Type B pancreatic cell (in vitro differentiated cells): ENCODE measurements around the gene KRTAP21-1. TPM values are rescaled to one million over a fixed set of nuclear protein-coding genes. Genes with fewer than 3 reads are reported as not detected.

Source experiments
- DNase-seq: peaks from one replicate; pipeline ENCODE4 v3.0.0; 2021; ENCODE audit warnings: mixed read lengths; ENCODE audit not compliant: unreplicated experiment; ENCODE audit errors: extremely low spot score
- H3K27ac Mint-ChIP-seq: 2 replicates; pipeline ENCODE4 v1.8.0; 2021; ENCODE audit warnings: mild to moderate bottlenecking, mixed read lengths
- H3K27me3 Mint-ChIP-seq: 2 replicates; pipeline ENCODE4 v1.8.0; 2021; ENCODE audit warnings: mixed read lengths
- H3K36me3 Mint-ChIP-seq: 2 replicates; pipeline ENCODE4 v1.8.0; 2021; ENCODE audit warnings: mixed read lengths
- H3K4me1 Mint-ChIP-seq: one replicate; pipeline ENCODE4 v1.8.0; 2021; ENCODE audit warnings: mixed read lengths; ENCODE audit not compliant: unreplicated experiment
- H3K4me3 Mint-ChIP-seq: 2 replicates; pipeline ENCODE4 v1.8.0; 2021; ENCODE audit warnings: mild to moderate bottlenecking, mixed read lengths
- H3K9me3 Mint-ChIP-seq: 2 replicates; pipeline ENCODE4 v1.8.0; 2021; ENCODE audit warnings: mixed read lengths
- total RNA-seq: library from RNA; stranded (reverse); gene quantifications from 2 replicates; pipeline ENCODE4 v1.2.1, GENCODE V29; 2021; ENCODE audit warnings: low replicate concordance
- TF ChIP-seq, protein P1 (sequence below): fragments of 200-600 bp; sonication (generic); conservative IDR thresholded peaks from 2 replicates; pipeline ENCODE4 v1.5.0; 2021; ENCODE audit warnings: antibody characterized with exemption, mild to moderate bottlenecking

KRTAP21-1 gene
- total RNA-seq, 1 donor from 2014 or later: not detected

DNA sequence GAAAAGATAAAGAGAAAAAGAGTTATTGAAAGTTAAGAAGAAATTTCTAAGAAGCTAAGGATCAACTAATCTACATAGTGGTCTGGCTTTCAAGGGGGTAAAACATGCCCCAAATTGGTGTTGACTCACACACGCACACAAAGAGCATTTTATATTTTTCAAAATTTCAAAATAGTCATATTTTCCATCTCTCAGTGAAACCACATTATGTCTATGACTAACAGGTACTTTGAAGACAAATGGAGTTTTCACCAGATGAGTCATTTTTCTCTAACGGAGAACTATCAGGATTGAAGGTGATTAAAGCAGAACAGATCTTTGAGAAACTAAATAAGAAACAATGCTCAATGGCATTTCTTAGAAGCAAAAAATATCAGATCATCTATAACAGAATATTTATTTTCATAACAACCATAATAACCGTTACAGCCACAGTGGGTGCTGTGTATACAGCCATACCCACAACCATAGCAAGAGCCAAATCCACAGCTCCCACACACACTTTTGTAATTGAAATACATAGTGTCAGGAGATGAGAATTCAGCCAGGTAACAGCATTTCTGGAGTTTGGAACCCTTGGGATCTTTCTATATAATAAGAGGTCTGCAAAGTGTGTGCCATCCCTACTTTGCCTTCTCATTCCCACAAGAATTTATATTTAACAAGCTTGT lies 36.9 kb downstream of the KRTAP21-1 start, which contains the start of gene KRTAP21-3:
TSS of gene KRTAP21-3 (minus strand) at position 539 of the 671 bp plus-strand sequence. CDS start at position 521, 18 bp downstream.
- no peaks in the 10 kb centered on the region for H3K4me1 Mint-ChIP-seq
- no peaks in the 10 kb centered on the region for H3K27me3 Mint-ChIP-seq
- no peaks in the 10 kb centered on the region for H3K36me3 Mint-ChIP-seq
- no peak for DNase-seq
- TF ChIP-seq, protein P1, sequence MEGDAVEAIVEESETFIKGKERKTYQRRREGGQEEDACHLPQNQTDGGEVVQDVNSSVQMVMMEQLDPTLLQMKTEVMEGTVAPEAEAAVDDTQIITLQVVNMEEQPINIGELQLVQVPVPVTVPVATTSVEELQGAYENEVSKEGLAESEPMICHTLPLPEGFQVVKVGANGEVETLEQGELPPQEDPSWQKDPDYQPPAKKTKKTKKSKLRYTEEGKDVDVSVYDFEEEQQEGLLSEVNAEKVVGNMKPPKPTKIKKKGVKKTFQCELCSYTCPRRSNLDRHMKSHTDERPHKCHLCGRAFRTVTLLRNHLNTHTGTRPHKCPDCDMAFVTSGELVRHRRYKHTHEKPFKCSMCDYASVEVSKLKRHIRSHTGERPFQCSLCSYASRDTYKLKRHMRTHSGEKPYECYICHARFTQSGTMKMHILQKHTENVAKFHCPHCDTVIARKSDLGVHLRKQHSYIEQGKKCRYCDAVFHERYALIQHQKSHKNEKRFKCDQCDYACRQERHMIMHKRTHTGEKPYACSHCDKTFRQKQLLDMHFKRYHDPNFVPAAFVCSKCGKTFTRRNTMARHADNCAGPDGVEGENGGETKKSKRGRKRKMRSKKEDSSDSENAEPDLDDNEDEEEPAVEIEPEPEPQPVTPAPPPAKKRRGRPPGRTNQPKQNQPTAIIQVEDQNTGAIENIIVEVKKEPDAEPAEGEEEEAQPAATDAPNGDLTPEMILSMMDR: no peak
- H3K9me3 Mint-ChIP-seq: no peaks in the 10 kb centered on the region
- H3K4me3 Mint-ChIP-seq: no peak within 1 kb of the TSS
- no peak within 1 kb of the TSS for H3K27ac Mint-ChIP-seq

DNA sequence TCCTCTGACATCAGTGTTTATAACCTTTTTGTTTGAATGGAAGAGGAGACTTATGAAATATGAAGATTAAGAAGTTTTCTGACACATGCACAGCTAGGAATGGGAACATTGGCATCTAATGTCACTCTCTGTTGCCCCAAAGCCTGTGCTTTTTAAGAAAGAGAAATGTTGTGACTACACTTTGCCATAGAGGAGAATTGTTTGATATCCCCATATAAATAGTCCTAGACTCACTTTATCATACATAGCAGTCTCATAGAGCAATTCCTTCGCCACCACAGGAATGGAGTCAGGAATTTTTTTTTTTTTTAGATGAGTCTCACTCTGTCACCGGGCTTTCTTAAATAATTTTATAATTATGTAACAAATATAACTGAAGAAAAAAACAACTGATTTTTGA lies 38.1 kb downstream of the KRTAP21-1 start:
- Mint-ChIP-seq H3K4me3 (no peak overlapping the region), H3K27me3 (no peaks in the 10 kb centered on the region), H3K27ac (no peak overlapping the region), H3K9me3 (no peaks in the 10 kb centered on the region), H3K36me3 (no peaks in the 10 kb centered on the region), H3K4me1 (no peaks in the 10 kb centered on the region)
- DNase-seq: no peak
- TF ChIP-seq, protein P1: no peak

DNA sequence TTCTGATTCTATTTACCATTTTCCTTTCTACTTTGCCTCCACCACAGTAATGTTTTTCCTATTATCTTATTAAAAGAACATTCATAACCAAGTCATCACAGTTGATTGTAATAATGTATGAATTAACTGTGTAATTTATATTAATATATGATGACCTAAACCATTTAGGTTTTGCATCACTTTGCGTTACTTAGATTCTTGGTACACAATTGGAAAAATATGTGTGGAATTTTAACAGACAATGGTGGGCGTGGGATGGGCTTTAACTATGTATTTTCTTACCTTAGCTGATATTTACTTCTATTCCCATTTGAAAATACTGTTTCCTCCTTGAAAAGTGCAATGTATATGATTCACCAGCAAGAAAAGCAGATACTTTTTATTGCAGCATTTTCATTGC lies 40.3 kb downstream of the KRTAP21-1 start:
- H3K4me3 Mint-ChIP-seq: no peak overlapping the region
- TF ChIP-seq, protein P1: no peak
- H3K27ac Mint-ChIP-seq: no peak overlapping the region
- no peaks in the 10 kb centered on the region for H3K36me3 Mint-ChIP-seq
- no peaks in the 10 kb centered on the region for H3K27me3 Mint-ChIP-seq
- DNase-seq: no peak
- no peaks in the 10 kb centered on the region for H3K9me3 Mint-ChIP-seq
- no peaks in the 10 kb centered on the region for H3K4me1 Mint-ChIP-seq

DNA sequence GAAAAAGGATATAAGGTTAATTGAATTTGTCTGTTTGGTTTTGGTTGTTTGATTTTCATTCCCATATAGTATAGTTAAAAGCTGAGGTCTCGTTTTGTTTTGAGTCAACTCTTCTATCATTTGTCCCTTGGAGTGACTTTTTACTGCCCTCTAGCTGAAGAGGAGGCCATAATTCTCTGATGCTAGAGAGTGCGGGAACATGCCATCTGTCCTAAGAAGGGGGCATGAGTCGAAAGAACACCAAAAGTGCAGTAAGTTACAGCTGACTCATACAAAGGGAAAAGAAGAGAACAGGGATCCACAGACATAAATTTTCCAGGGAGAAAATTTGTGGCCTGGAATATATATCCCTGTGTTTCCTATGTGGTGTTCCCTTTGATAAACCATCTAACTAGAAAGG lies 40.8 kb downstream of the KRTAP21-1 start:
- TF ChIP-seq, protein P1: no peak
- no peaks in the 10 kb centered on the region for H3K4me1 Mint-ChIP-seq
- H3K4me3 Mint-ChIP-seq: no peak overlapping the region
- no peaks in the 10 kb centered on the region for H3K9me3 Mint-ChIP-seq
- H3K36me3 Mint-ChIP-seq: no peaks in the 10 kb centered on the region
- no peak overlapping the region for H3K27ac Mint-ChIP-seq
- no peaks in the 10 kb centered on the region for H3K27me3 Mint-ChIP-seq
- DNase-seq: no peak

DNA sequence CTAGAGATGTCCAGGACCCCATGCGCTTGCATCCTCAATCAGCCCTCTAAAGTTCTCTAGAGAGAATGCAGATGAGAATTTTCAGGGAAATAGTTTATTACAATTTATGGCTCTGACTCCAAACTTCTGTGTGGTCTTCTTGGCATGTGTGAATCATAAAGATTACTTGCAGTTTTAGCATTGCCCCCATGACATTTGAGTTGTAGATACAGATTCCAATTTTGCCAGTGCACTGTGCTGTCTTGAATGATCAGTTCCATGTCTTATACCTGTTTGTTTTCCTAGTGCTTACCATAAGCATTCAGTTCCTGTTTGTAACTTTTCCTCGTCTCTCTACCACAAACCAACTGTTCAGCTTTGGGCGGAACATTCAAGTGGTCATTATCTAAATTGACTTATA lies 41.5 kb downstream of the KRTAP21-1 start:
- no peaks in the 10 kb centered on the region for H3K4me1 Mint-ChIP-seq
- no peaks in the 10 kb centered on the region for H3K9me3 Mint-ChIP-seq
- H3K27ac Mint-ChIP-seq: no peak overlapping the region
- no peak for DNase-seq
- TF ChIP-seq, protein P1: no peak
- H3K27me3 Mint-ChIP-seq: no peaks in the 10 kb centered on the region
- no peak overlapping the region for H3K4me3 Mint-ChIP-seq
- H3K36me3 Mint-ChIP-seq: no peaks in the 10 kb centered on the region
